H1 (cell line): ENCODE data around the gene KIT. TPM values are rescaled to one million over a fixed set of nuclear protein-coding genes. Genes with fewer than 3 reads are reported as not detected.

Experiments used
- BACH1 ChIP-seq: IDR thresholded peaks from 2 replicates; pipeline ENCODE4 v1.6.1; 2012; ENCODE audit warnings: low read length, improper control_type of control experiment
- BRCA1 ChIP-seq: IDR thresholded peaks from 2 replicates; pipeline ENCODE4 v1.6.1; 2012; ENCODE audit warnings: low read depth, low read length, improper control_type of control experiment
- CREB1 ChIP-seq: IDR thresholded peaks from 2 replicates; pipeline ENCODE4 v1.6.1; 2012; ENCODE audit warnings: inconsistent platforms
- CTBP2 ChIP-seq: IDR thresholded peaks from 2 replicates; pipeline ENCODE4 v1.7.0; 2011; ENCODE audit warnings: borderline replicate concordance, mild to moderate bottlenecking, moderate library complexity, mixed read lengths, low read length; ENCODE audit not compliant: insufficient read depth, insufficient read length
- FOSL1 ChIP-seq: IDR thresholded peaks from 2 replicates; pipeline ENCODE4 v1.6.1; 2011; ENCODE audit warnings: mild to moderate bottlenecking, low read depth, low read length, moderate library complexity; ENCODE audit not compliant: insufficient read depth
- PHF8 ChIP-seq: fragments of 200-600 bp; sonication (generic); conservative IDR thresholded peaks from 2 replicates; pipeline ENCODE4 v1.7.1; 2012; ENCODE audit warnings: low read depth, mild to moderate bottlenecking, inconsistent platforms, low read length, moderate library complexity
- RXRA ChIP-seq: IDR thresholded peaks from 2 replicates; pipeline ENCODE4 v1.6.1; 2011; ENCODE audit warnings: low read depth, mild to moderate bottlenecking, low read length, moderate library complexity; ENCODE audit not compliant: insufficient read depth
- SIN3A ChIP-seq, 2 experiments: IDR thresholded peaks in 1 of 2; conservative IDR thresholded peaks in 1 of 2; 2 replicates each; pipeline ENCODE4 v1.6.1; 2011 to 2012; ENCODE audit warnings: low read length in 2 of 2, improper control_type of control experiment in 1 of 2, low read depth in 1 of 2, mild to moderate bottlenecking in 1 of 2
- polyA plus RNA-seq, 7 experiments: library from polyadenylated mRNA; depleted of rRNA in 3 of 7; stranded (reverse) in 5 of 7; unstranded in 2 of 7; fragments of >200 nt in 5 of 7; fragments of 200-250 nt in 2 of 7; gene quantifications; 1 replicate in 5 of 7; 2 replicates in 1 of 7; 4 replicates in 1 of 7; pipeline versions ENCODE4 v1.2.1 to v1.2.3, GENCODE V29; 2011 to 2013; ENCODE audit warnings: missing spikeins in 2 of 7, mixed read lengths in 2 of 7
- total RNA-seq: library from RNA; stranded (reverse); fragmentation: NEBNext Ultra II Directional; extraction: Animal tissue kit (Norgen Biotek cat#: 25700); gene quantifications from 2 replicates; pipeline ENCODE4 v1.2.1, GENCODE V29; 2021
- TF ChIP-seq, protein P1 (sequence below): fragments of 300-600 bp; sonication (generic); IDR thresholded peaks from 2 replicates; pipeline ENCODE4 v1.7.1; 2012; ENCODE audit warnings: low read length, moderate library complexity, mild to moderate bottlenecking, inconsistent platforms; ENCODE audit not compliant: insufficient replicate concordance

KIT gene
- total and polyA plus RNA-seq, 2 of the 8 experiments (the other 6 are each of a cell fraction or from before 2014, with no cell fraction given): 14.4 to 24.8 TPM

DNA sequence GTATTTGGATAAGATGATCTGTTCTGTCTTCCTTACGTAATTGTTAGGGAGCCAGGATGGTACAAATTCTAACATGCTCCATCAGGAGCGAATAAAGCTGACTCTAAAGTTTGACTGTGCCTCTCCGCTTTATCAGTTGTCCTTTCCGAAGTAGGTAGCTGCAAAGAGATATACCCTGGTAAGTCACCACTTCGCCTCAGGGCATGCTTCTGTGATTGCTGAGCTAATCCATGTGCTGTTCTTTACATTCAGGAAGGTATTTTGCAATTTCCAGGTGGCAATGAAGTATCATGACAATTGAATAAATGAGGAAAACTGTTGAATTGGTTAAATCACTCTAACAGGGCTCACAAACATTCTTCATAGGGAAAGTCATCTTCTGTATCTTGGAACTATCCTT is 38.9 kb downstream of the KIT start (continued):
- TF ChIP-seq, protein P1, sequence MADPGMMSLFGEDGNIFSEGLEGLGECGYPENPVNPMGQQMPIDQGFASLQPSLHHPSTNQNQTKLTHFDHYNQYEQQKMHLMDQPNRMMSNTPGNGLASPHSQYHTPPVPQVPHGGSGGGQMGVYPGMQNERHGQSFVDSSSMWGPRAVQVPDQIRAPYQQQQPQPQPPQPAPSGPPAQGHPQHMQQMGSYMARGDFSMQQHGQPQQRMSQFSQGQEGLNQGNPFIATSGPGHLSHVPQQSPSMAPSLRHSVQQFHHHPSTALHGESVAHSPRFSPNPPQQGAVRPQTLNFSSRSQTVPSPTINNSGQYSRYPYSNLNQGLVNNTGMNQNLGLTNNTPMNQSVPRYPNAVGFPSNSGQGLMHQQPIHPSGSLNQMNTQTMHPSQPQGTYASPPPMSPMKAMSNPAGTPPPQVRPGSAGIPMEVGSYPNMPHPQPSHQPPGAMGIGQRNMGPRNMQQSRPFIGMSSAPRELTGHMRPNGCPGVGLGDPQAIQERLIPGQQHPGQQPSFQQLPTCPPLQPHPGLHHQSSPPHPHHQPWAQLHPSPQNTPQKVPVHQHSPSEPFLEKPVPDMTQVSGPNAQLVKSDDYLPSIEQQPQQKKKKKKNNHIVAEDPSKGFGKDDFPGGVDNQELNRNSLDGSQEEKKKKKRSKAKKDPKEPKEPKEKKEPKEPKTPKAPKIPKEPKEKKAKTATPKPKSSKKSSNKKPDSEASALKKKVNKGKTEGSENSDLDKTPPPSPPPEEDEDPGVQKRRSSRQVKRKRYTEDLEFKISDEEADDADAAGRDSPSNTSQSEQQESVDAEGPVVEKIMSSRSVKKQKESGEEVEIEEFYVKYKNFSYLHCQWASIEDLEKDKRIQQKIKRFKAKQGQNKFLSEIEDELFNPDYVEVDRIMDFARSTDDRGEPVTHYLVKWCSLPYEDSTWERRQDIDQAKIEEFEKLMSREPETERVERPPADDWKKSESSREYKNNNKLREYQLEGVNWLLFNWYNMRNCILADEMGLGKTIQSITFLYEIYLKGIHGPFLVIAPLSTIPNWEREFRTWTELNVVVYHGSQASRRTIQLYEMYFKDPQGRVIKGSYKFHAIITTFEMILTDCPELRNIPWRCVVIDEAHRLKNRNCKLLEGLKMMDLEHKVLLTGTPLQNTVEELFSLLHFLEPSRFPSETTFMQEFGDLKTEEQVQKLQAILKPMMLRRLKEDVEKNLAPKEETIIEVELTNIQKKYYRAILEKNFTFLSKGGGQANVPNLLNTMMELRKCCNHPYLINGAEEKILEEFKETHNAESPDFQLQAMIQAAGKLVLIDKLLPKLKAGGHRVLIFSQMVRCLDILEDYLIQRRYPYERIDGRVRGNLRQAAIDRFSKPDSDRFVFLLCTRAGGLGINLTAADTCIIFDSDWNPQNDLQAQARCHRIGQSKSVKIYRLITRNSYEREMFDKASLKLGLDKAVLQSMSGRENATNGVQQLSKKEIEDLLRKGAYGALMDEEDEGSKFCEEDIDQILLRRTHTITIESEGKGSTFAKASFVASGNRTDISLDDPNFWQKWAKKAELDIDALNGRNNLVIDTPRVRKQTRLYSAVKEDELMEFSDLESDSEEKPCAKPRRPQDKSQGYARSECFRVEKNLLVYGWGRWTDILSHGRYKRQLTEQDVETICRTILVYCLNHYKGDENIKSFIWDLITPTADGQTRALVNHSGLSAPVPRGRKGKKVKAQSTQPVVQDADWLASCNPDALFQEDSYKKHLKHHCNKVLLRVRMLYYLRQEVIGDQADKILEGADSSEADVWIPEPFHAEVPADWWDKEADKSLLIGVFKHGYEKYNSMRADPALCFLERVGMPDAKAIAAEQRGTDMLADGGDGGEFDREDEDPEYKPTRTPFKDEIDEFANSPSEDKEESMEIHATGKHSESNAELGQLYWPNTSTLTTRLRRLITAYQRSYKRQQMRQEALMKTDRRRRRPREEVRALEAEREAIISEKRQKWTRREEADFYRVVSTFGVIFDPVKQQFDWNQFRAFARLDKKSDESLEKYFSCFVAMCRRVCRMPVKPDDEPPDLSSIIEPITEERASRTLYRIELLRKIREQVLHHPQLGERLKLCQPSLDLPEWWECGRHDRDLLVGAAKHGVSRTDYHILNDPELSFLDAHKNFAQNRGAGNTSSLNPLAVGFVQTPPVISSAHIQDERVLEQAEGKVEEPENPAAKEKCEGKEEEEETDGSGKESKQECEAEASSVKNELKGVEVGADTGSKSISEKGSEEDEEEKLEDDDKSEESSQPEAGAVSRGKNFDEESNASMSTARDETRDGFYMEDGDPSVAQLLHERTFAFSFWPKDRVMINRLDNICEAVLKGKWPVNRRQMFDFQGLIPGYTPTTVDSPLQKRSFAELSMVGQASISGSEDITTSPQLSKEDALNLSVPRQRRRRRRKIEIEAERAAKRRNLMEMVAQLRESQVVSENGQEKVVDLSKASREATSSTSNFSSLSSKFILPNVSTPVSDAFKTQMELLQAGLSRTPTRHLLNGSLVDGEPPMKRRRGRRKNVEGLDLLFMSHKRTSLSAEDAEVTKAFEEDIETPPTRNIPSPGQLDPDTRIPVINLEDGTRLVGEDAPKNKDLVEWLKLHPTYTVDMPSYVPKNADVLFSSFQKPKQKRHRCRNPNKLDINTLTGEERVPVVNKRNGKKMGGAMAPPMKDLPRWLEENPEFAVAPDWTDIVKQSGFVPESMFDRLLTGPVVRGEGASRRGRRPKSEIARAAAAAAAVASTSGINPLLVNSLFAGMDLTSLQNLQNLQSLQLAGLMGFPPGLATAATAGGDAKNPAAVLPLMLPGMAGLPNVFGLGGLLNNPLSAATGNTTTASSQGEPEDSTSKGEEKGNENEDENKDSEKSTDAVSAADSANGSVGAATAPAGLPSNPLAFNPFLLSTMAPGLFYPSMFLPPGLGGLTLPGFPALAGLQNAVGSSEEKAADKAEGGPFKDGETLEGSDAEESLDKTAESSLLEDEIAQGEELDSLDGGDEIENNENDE: no peak
- TF ChIP-seq BACH1 (no peak), PHF8 (no peak), RXRA (no peak), FOSL1 (no peak), BRCA1 (no peak), CREB1 (no peak), CTBP2 (no peak), SIN3A (conservative IDR thresholded peaks at IDR 0.05 in 1 of 2, IDR thresholded peaks at IDR 0.05 in 1 of 2; ENCODE audit: low read depth in 1 of 2, low read length in 2 of 2) (no peak)
